Measurements from ENCODE around the gene APOE.
"Not testable (repeated sequence)": the region's sequence is repeated elsewhere in the genome, so short reads cannot be mapped to it uniquely, and the experiment has no call there.

The APOE gene

GRCh38 chr19:44905437-44906160 lies at the start of gene APOE:
Gene APOE, plus strand, starts transcription at chr19:44905796. Its CDS starts 829 bp downstream, at chr19:44906625.
- no peak for DNase-seq (ENCODE audit: low spot score)

GRCh38 chr19:44856421-44857083 lies 49.0 kb upstream of the APOE start:
- no peak for DNase-seq (ENCODE audit: low spot score)

- DNase-seq (ENCODE audit: low spot score): no peak
Measured at GRCh38 chr19:44857837-44858236, 47.8 kb upstream of the APOE start.

GRCh38 chr19:44861576-44861975 lies 44.0 kb upstream of the APOE start:
- not testable (repeated sequence) for DNase-seq (ENCODE audit: low spot score)

- DNase-seq (ENCODE audit: low spot score): no peak
Measured at GRCh38 chr19:44863990-44864389, 41.6 kb upstream of the APOE start.

GRCh38 chr19:44865196-44865767 lies 40.3 kb upstream of the APOE start:
- DNase-seq (ENCODE audit: low spot score): no peak

- no peak for DNase-seq (ENCODE audit: low spot score)
Measured at GRCh38 chr19:44866664-44867063, 38.9 kb upstream of the APOE start.

GRCh38 chr19:44867578-44867977 lies 38.0 kb upstream of the APOE start:
- no peak for DNase-seq (ENCODE audit: low spot score)

- no peak for DNase-seq (ENCODE audit: low spot score)
Measured at GRCh38 chr19:44869733-44870470, 35.7 kb upstream of the APOE start.

- DNase-seq (ENCODE audit: low spot score): no peak
Measured at GRCh38 chr19:44871809-44872208, 33.8 kb upstream of the APOE start.

GRCh38 chr19:44872661-44873060 lies 32.9 kb upstream of the APOE start:
- no peak for DNase-seq (ENCODE audit: low spot score)

- DNase-seq (ENCODE audit: low spot score): no peak
Measured at GRCh38 chr19:44874317-44874716, 31.3 kb upstream of the APOE start.

GRCh38 chr19:44875666-44876451 lies 29.7 kb upstream of the APOE start:
- DNase-seq (ENCODE audit: low spot score): no peak

- no peak for DNase-seq (ENCODE audit: low spot score)
Measured at GRCh38 chr19:44876930-44877535, 28.6 kb upstream of the APOE start.

GRCh38 chr19:44878120-44878865 lies 27.3 kb upstream of the APOE start:
- DNase-seq (ENCODE audit: low spot score): no peak

GRCh38 chr19:44879309-44880065 lies 26.1 kb upstream of the APOE start:
- DNase-seq (ENCODE audit: low spot score): no peak

GRCh38 chr19:44882063-44882462 lies 23.5 kb upstream of the APOE start:
- DNase-seq (ENCODE audit: low spot score): no peak

- not testable (repeated sequence) for DNase-seq (ENCODE audit: low spot score)
Measured at GRCh38 chr19:44882619-44883397, 22.8 kb upstream of the APOE start.

GRCh38 chr19:44883922-44884321 lies 21.7 kb upstream of the APOE start:
- DNase-seq (ENCODE audit: low spot score): no peak

Data from CD4-positive, alpha-beta T cell treated with Interleukin-15 for 4 hours (primary cell).